ENCODE results near the gene IGDCC3. TPM values are rescaled to one million over a fixed set of nuclear protein-coding genes. Genes with fewer than 3 reads are reported as not detected.

Gene IGDCC3
- total and polyA plus RNA-seq, 2 of the 8 experiments (the other 6 are each of a cell fraction or from before 2014, with no cell fraction given): 26.8 to 45.7 TPM

- Histone ChIP-seq H3K9ac (replicated peaks in 1 of 4; ENCODE audit: extremely low read depth in 1 of 4, low read depth in 3 of 4, low read length in 3 of 4) (no peak overlapping the region), H3K27me3 (replicated peaks in 1 of 4; ENCODE audit: control insufficient read depth in 3 of 4, extremely low read depth in 1 of 4, insufficient read depth in 3 of 4, low read length in 3 of 4) (no peaks in the 10 kb centered on the region), H2BK12ac (ENCODE audit: low read depth, low read length) (no peak overlapping the region), H4K5ac (ENCODE audit: insufficient read length, low read depth, low read length) (no peak overlapping the region), H2BK120ac (replicated peaks; ENCODE audit: low read depth, low read length) (no peak overlapping the region), H2BK20ac (ENCODE audit: low read length) (no peak overlapping the region), H3K79me2 (ENCODE audit: control insufficient read depth in 1 of 2, insufficient read depth in 2 of 2, low read length in 2 of 2) (no peaks in the 10 kb centered on the region; a peak in 1 of 4 replicates), H3K4ac (replicated peaks; ENCODE audit: insufficient read length, low read depth, low read length) (no peak overlapping the region), H3K23ac (ENCODE audit: insufficient read length) (no peak overlapping the region), H3K4me2 (ENCODE audit: insufficient read depth in 1 of 2, low read depth in 2 of 2, low read length in 2 of 2) (peak overlapping the region; percentile 38 to 41; a peak in 3 of 4 replicates), H3K79me1 (ENCODE audit: low read depth, low read length) (peaks cover 7% of the 10 kb centered on the region), H4K20me1 (replicated peaks in 1 of 2; ENCODE audit: control insufficient read depth in 1 of 2, insufficient read depth in 2 of 2, low read length in 2 of 2) (peaks cover 4 to 8% of the 10 kb centered on the region in 2 experiments), H2BK5ac (ENCODE audit: low read depth, low read length) (peak overlapping the region; percentile 41; the same call in 1 of the 2 replicates), H3K4me1 (replicated peaks in 1 of 4; ENCODE audit: control insufficient read depth in 3 of 4, insufficient read depth in 4 of 4, low read length in 3 of 4) (peaks cover 20 to 48% (median 37%) of the 10 kb centered on the region in 4 experiments), H3K14ac (ENCODE audit: insufficient read length) (no peak overlapping the region), H2AK5ac (ENCODE audit: low read depth, low read length) (peak overlapping the region; percentile 32; the same call in 1 of the 2 replicates), H3K9me3 (ENCODE audit: insufficient read depth in 2 of 2, low read depth in 1 of 2, low read length in 1 of 2) (no peaks in the 10 kb centered on the region), H3K18ac (ENCODE audit: extremely low read depth, low read length) (peak overlapping the region; percentile 83), H3K4me3 (ENCODE audit: extremely low read depth in 1 of 4, insufficient read depth in 2 of 4, low read depth in 3 of 4, low read length in 4 of 4) (no peak overlapping the region), H2AFZ (ENCODE audit: low read length) (no peak overlapping the region), H4K8ac (ENCODE audit: extremely low read depth, insufficient read depth, low read length) (no peak overlapping the region), H3K56ac (replicated peaks; ENCODE audit: insufficient read length, low read depth, low read length) (no peak overlapping the region), H3K27ac (ENCODE audit: low read depth, low read length) (no peak overlapping the region), H2BK15ac (ENCODE audit: low read length) (peak overlapping the region; percentile 20; the same call in 1 of the 2 replicates), H4K91ac (replicated peaks; ENCODE audit: insufficient read length, low read length) (peak overlapping the region; percentile 49), H3K36me3 (ENCODE audit: control insufficient read depth in 2 of 4, insufficient read depth in 4 of 4, low read length in 3 of 4) (no peaks in the 10 kb centered on the region; a peak in 1 of 8 replicates), H3K23me2 (ENCODE audit: low read depth, low read length) (no peaks in the 10 kb centered on the region)
- FAIRE-seq: peak; percentile 75
- ChIA-PET POLR2A (ENCODE audit: partially characterized antibody) (interaction anchor here (0.6 to 3.7 kb wide), 12 partner anchors 10 to 41 kb away, joined by 3 to 20 read pairs (median 4); partner anchors contain the start of genes IGDCC3 and RNU5B-1), CTCF (ENCODE audit: partially characterized antibody) (interaction anchor here (0.6 to 5.5 kb wide), 23 partner anchors 10 to 84 kb away, joined by 3 to 50 read pairs (median 4); no protein-coding TSS in a partner anchor)
- TF ChIP-seq CTCF (IDR thresholded peaks at IDR 0.05; ENCODE audit: control extremely low read depth in 1 of 3, insufficient read depth in 1 of 3, low read depth in 1 of 3, low read length in 3 of 3) (peak in 2 of 3 experiments; percentile 28 to 38; a peak in 2 of 4 replicates), SP2 (IDR thresholded peaks at IDR 0.05; ENCODE audit: low read length) (no peak), TEAD4 (IDR thresholded peaks at IDR 0.05; ENCODE audit: low read depth, low read length) (no peak), RAD21 (IDR thresholded peaks at IDR 0.05 in 1 of 2, conservative IDR thresholded peaks at IDR 0.05 in 1 of 2; ENCODE audit: low read depth in 2 of 2, low read length in 2 of 2) (peak; percentile 30 to 50; a peak in 3 of 4 replicates)
- no peak for DNase-seq (ENCODE audit: low read depth in 1 of 2, low spot score in 2 of 2)
- WGBS, 2 experiments (ENCODE audit: extremely low coverage in 1 of 2, insufficient coverage in 1 of 2, insufficient read length in 1 of 2, insufficient replicate concordance in 2 of 2, low coverage in 1 of 2, low lambda C conversion rate in 2 of 2, missing lambda C conversion rate in 1 of 2): 69% methylated on average over 21 of the region's 21 CpGs; no CpG with 5 or more reads in 1 of the 2 experiments
Measured at GRCh38 chr15:65336493-65337435, 41.0 kb downstream of the IGDCC3 start.

Measured in H1 (cell line).